ENCODE measurements around the gene KRTAP19-4.
"Not testable (repeated sequence)": the region's sequence is repeated elsewhere in the genome, so short reads cannot be mapped to it uniquely, and the experiment has no call there.

The KRTAP19-4 gene

GRCh38 chr21:30497065-30497464, at the start of gene KRTAP19-4:
TSS of gene KRTAP19-4 (minus strand) at chr21:30497165. CDS start at chr21:30497110, 55 bp downstream.
- no peaks in the 10 kb centered on the region for H3K27me3 ChIP-seq (ENCODE audit: control insufficient read depth, insufficient read depth, low read length)
- H3K9me3 ChIP-seq (ENCODE audit: control insufficient read depth, insufficient read depth, low read length), result no peaks in the 10 kb centered on the region
- no peak within 1 kb of the TSS for H3K9ac ChIP-seq (ENCODE audit: low read depth, low read length)
- H3K4me3 ChIP-seq (ENCODE audit: low read depth, low read length), result no peak within 1 kb of the TSS
- H3K4me1 ChIP-seq (ENCODE audit: control insufficient read depth, insufficient read depth, low read length), result no peaks in the 10 kb centered on the region
- no peaks in the 10 kb centered on the region for H3K36me3 ChIP-seq (ENCODE audit: control insufficient read depth, insufficient read depth, low read length)

- H3K9me3 ChIP-seq (ENCODE audit: control insufficient read depth, insufficient read depth, low read length), result no peaks in the 10 kb centered on the region
- H3K27me3 ChIP-seq (ENCODE audit: control insufficient read depth, insufficient read depth, low read length), result no peaks in the 10 kb centered on the region
- H3K36me3 ChIP-seq (ENCODE audit: control insufficient read depth, insufficient read depth, low read length), result no peaks in the 10 kb centered on the region
Observed at GRCh38 chr21:30541764-30542163, 44.8 kb upstream of the KRTAP19-4 start, which contains the start of gene KRTAP19-6. TSS of gene KRTAP19-6 (minus strand) at chr21:30541864. CDS start at chr21:30541833, 31 bp downstream.

GRCh38 chr21:30518876-30519275, 21.9 kb upstream of the KRTAP19-4 start:
- Histone ChIP-seq H3K27me3 (ENCODE audit: control insufficient read depth, insufficient read depth, low read length) (no peaks in the 10 kb centered on the region), H3K4me3 (ENCODE audit: low read depth, low read length) (no peak overlapping the region), H3K36me3 (ENCODE audit: control insufficient read depth, insufficient read depth, low read length) (no peaks in the 10 kb centered on the region), H3K9ac (ENCODE audit: low read depth, low read length) (no peak overlapping the region), H3K9me3 (ENCODE audit: control insufficient read depth, insufficient read depth, low read length) (no peaks in the 10 kb centered on the region), H3K4me1 (ENCODE audit: control insufficient read depth, insufficient read depth, low read length) (no peaks in the 10 kb centered on the region)

More at GRCh38 chr21:30541764-30542163, 44.8 kb upstream of the KRTAP19-4 start, which contains the start of gene KRTAP19-6:
- H3K9ac ChIP-seq (ENCODE audit: low read depth, low read length), result no peak within 1 kb of the TSS
- no peak within 1 kb of the TSS for H3K4me3 ChIP-seq (ENCODE audit: low read depth, low read length)
- no peaks in the 10 kb centered on the region for H3K4me1 ChIP-seq (ENCODE audit: control insufficient read depth, insufficient read depth, low read length)

GRCh38 chr21:30515681-30516080, 18.7 kb upstream of the KRTAP19-4 start:
- Histone ChIP-seq H3K9ac (ENCODE audit: low read depth, low read length) (no peak overlapping the region), H3K36me3 (ENCODE audit: control insufficient read depth, insufficient read depth, low read length) (no peaks in the 10 kb centered on the region), H3K4me3 (ENCODE audit: low read depth, low read length) (no peak overlapping the region), H3K4me1 (ENCODE audit: control insufficient read depth, insufficient read depth, low read length) (no peaks in the 10 kb centered on the region), H3K27me3 (ENCODE audit: control insufficient read depth, insufficient read depth, low read length) (no peaks in the 10 kb centered on the region), H3K9me3 (ENCODE audit: control insufficient read depth, insufficient read depth, low read length) (no peaks in the 10 kb centered on the region)

GRCh38 chr21:30505621-30506205, 8.7 kb upstream of the KRTAP19-4 start:
- H3K36me3 ChIP-seq (ENCODE audit: control insufficient read depth, insufficient read depth, low read length); H3K4me3 ChIP-seq (ENCODE audit: low read depth, low read length); H3K27me3 ChIP-seq (ENCODE audit: control insufficient read depth, insufficient read depth, low read length); H3K9me3 ChIP-seq (ENCODE audit: control insufficient read depth, insufficient read depth, low read length); H3K4me1 ChIP-seq (ENCODE audit: control insufficient read depth, insufficient read depth, low read length); H3K9ac ChIP-seq (ENCODE audit: low read depth, low read length): not testable (repeated sequence)

- no peaks in the 10 kb centered on the region for H3K27me3 ChIP-seq (ENCODE audit: control insufficient read depth, insufficient read depth, low read length)
- no peak within 1 kb of the TSS for H3K4me3 ChIP-seq (ENCODE audit: low read depth, low read length)
Observed at GRCh38 chr21:30502041-30502440, 5.1 kb upstream of the KRTAP19-4 start, which contains the start of gene KRTAP19-5. TSS of gene KRTAP19-5 (minus strand) at chr21:30502141. CDS start at chr21:30502090, 51 bp downstream.

GRCh38 chr21:30491963-30492428, 5.0 kb downstream of the KRTAP19-4 start, which contains the start of gene KRTAP19-3:
TSS of gene KRTAP19-3 (minus strand) at chr21:30492013. CDS start at chr21:30491957, 56 bp downstream.
- Histone ChIP-seq H3K9me3 (ENCODE audit: control insufficient read depth, insufficient read depth, low read length) (no peaks in the 10 kb centered on the region), H3K4me1 (ENCODE audit: control insufficient read depth, insufficient read depth, low read length) (no peaks in the 10 kb centered on the region), H3K9ac (ENCODE audit: low read depth, low read length) (no peak within 1 kb of the TSS), H3K4me3 (ENCODE audit: low read depth, low read length) (no peak within 1 kb of the TSS), H3K27me3 (ENCODE audit: control insufficient read depth, insufficient read depth, low read length) (no peaks in the 10 kb centered on the region), H3K36me3 (ENCODE audit: control insufficient read depth, insufficient read depth, low read length) (no peaks in the 10 kb centered on the region)

More at GRCh38 chr21:30502041-30502440, 5.1 kb upstream of the KRTAP19-4 start, which contains the start of gene KRTAP19-5:
- no peaks in the 10 kb centered on the region for H3K4me1 ChIP-seq (ENCODE audit: control insufficient read depth, insufficient read depth, low read length)
- H3K9ac ChIP-seq (ENCODE audit: low read depth, low read length), result no peak within 1 kb of the TSS
- H3K9me3 ChIP-seq (ENCODE audit: control insufficient read depth, insufficient read depth, low read length), result no peaks in the 10 kb centered on the region
- H3K36me3 ChIP-seq (ENCODE audit: control insufficient read depth, insufficient read depth, low read length), result no peaks in the 10 kb centered on the region

GRCh38 chr21:30487336-30487735, 9.6 kb downstream of the KRTAP19-4 start, which contains the start of gene KRTAP19-2:
TSS of gene KRTAP19-2 (minus strand) at chr21:30487436. CDS start at chr21:30487348, 88 bp downstream.
- H3K9me3 ChIP-seq (ENCODE audit: control insufficient read depth, insufficient read depth, low read length), result peaks cover 11% of the 10 kb centered on the region
- H3K36me3 ChIP-seq (ENCODE audit: control insufficient read depth, insufficient read depth, low read length), result no peaks in the 10 kb centered on the region
- H3K4me3 ChIP-seq (ENCODE audit: low read depth, low read length), result no peak within 1 kb of the TSS
- no peaks in the 10 kb centered on the region for H3K4me1 ChIP-seq (ENCODE audit: control insufficient read depth, insufficient read depth, low read length)
- H3K9ac ChIP-seq (ENCODE audit: low read depth, low read length), result no peak within 1 kb of the TSS
- H3K27me3 ChIP-seq (ENCODE audit: control insufficient read depth, insufficient read depth, low read length), result no peaks in the 10 kb centered on the region

- Histone ChIP-seq H3K9ac (ENCODE audit: low read depth, low read length) (no peak overlapping the region), H3K4me3 (ENCODE audit: low read depth, low read length) (no peak overlapping the region), H3K9me3 (ENCODE audit: control insufficient read depth, insufficient read depth, low read length) (peaks cover 11% of the 10 kb centered on the region), H3K27me3 (ENCODE audit: control insufficient read depth, insufficient read depth, low read length) (no peaks in the 10 kb centered on the region), H3K36me3 (ENCODE audit: control insufficient read depth, insufficient read depth, low read length) (no peaks in the 10 kb centered on the region), H3K4me1 (ENCODE audit: control insufficient read depth, insufficient read depth, low read length) (no peaks in the 10 kb centered on the region)
Observed at GRCh38 chr21:30486180-30486579, 10.8 kb downstream of the KRTAP19-4 start.

GRCh38 chr21:30482130-30482529, 14.8 kb downstream of the KRTAP19-4 start:
- H3K9ac ChIP-seq (ENCODE audit: low read depth, low read length), result no peak overlapping the region
- peaks cover 11% of the 10 kb centered on the region for H3K9me3 ChIP-seq (ENCODE audit: control insufficient read depth, insufficient read depth, low read length)
- H3K27me3 ChIP-seq (ENCODE audit: control insufficient read depth, insufficient read depth, low read length), result no peaks in the 10 kb centered on the region
- H3K4me1 ChIP-seq (ENCODE audit: control insufficient read depth, insufficient read depth, low read length), result no peaks in the 10 kb centered on the region
- no peaks in the 10 kb centered on the region for H3K36me3 ChIP-seq (ENCODE audit: control insufficient read depth, insufficient read depth, low read length)
- no peak overlapping the region for H3K4me3 ChIP-seq (ENCODE audit: low read depth, low read length)

- no peaks in the 10 kb centered on the region for H3K9me3 ChIP-seq (ENCODE audit: control insufficient read depth, insufficient read depth, low read length)
- H3K4me3 ChIP-seq (ENCODE audit: low read depth, low read length), result no peak within 1 kb of the TSS
Observed at GRCh38 chr21:30480145-30480544, 16.8 kb downstream of the KRTAP19-4 start, which contains the start of gene KRTAP19-1. TSS of gene KRTAP19-1 (minus strand) at chr21:30480367. CDS start at chr21:30480317, 50 bp downstream.

GRCh38 chr21:30479259-30479658, 17.7 kb downstream of the KRTAP19-4 start:
- H3K36me3 ChIP-seq (ENCODE audit: control insufficient read depth, insufficient read depth, low read length), result no peaks in the 10 kb centered on the region
- no peak overlapping the region for H3K4me3 ChIP-seq (ENCODE audit: low read depth, low read length)
- no peaks in the 10 kb centered on the region for H3K27me3 ChIP-seq (ENCODE audit: control insufficient read depth, insufficient read depth, low read length)
- H3K4me1 ChIP-seq (ENCODE audit: control insufficient read depth, insufficient read depth, low read length), result no peaks in the 10 kb centered on the region
- no peak overlapping the region for H3K9ac ChIP-seq (ENCODE audit: low read depth, low read length)
- no peaks in the 10 kb centered on the region for H3K9me3 ChIP-seq (ENCODE audit: control insufficient read depth, insufficient read depth, low read length)

More at GRCh38 chr21:30480145-30480544, 16.8 kb downstream of the KRTAP19-4 start, which contains the start of gene KRTAP19-1:
- Histone ChIP-seq H3K9ac (ENCODE audit: low read depth, low read length) (no peak within 1 kb of the TSS), H3K27me3 (ENCODE audit: control insufficient read depth, insufficient read depth, low read length) (no peaks in the 10 kb centered on the region), H3K4me1 (ENCODE audit: control insufficient read depth, insufficient read depth, low read length) (no peaks in the 10 kb centered on the region), H3K36me3 (ENCODE audit: control insufficient read depth, insufficient read depth, low read length) (no peaks in the 10 kb centered on the region)

Measured in iPS-15b (cell line).